GM23338 (cell line): ENCODE measurements around the gene TNFSF12. TPM values are rescaled to one million over a fixed set of nuclear protein-coding genes. Genes with fewer than 3 reads are reported as not detected.

Experiments
- polyA plus RNA-seq: library from polyadenylated mRNA; unstranded; fragments of >200 nt; fragmentation: Nextera tagmentation; extraction: Ambion mirVana; gene quantifications from 2 replicates; pipeline ENCODE4 v1.2.1, GENCODE V29; 2016
- small RNA-seq: library from RNA; depleted of rRNA; stranded (forward); fragments of <200 nt; gene quantifications from one replicate; pipeline ENCODE3, GENCODE V24; 2014; ENCODE audit warnings: low replicate concordance
- total RNA-seq: library from RNA; depleted of rRNA; stranded (reverse); fragments of >200 nt; shearing (Covaris generic); gene quantifications from 2 replicates; pipeline ENCODE4 v1.2.3, GENCODE V29; 2014; rRNA removed

The TNFSF12 gene
- total and polyA plus RNA-seq, 2 experiments from 2014 or later, result 3.5 to 6.0 TPM

Small RNA genes lying within 50 kb of the gene (small RNA-seq; reads per million reads assigned to genes)
- gene CD68 (not detected), gene RF00019 (not detected), gene SNORA48 (not detected), gene SNORD10 (not detected)

Other genes with a start within 250 kb of the TNFSF12 start
Only the 30 nearest of the 32 such genes appear.
- 36.8 and 42.3 TPM in 2 replicates for gene NEURL4, start 219.7 kb upstream of the TNFSF12 start, total RNA-seq
- gene NEURL4, start 219.7 kb upstream of the TNFSF12 start, polyA plus RNA-seq, result 6.3 and 6.7 TPM in 2 replicates
- gene ACAP1, start 212.5 kb upstream of the TNFSF12 start, total RNA-seq, result 30.7 and 35.8 TPM in 2 replicates
- gene ACAP1, start 212.5 kb upstream of the TNFSF12 start, polyA plus RNA-seq, result 40.1 and 43.9 TPM in 2 replicates
- gene KCTD11, start 196.9 kb upstream of the TNFSF12 start, total RNA-seq, result 7.7 and 8.8 TPM in 2 replicates
- 2.2 and 2.3 TPM in 2 replicates for gene KCTD11, start 196.9 kb upstream of the TNFSF12 start, polyA plus RNA-seq
- gene TMEM95, start 193.9 kb upstream of the TNFSF12 start, total RNA-seq, result not detected in 2 replicates
- gene TMEM95, start 193.9 kb upstream of the TNFSF12 start, polyA plus RNA-seq, result not detected in 2 replicates
- 8.9 and 15.0 TPM in 2 replicates for gene TNK1, start 168.0 kb upstream of the TNFSF12 start, total RNA-seq
- gene TNK1, start 168.0 kb upstream of the TNFSF12 start, polyA plus RNA-seq, result 6.1 TPM in 2 replicates
- 34.3 and 41.7 TPM in 2 replicates for gene PLSCR3, start 154.5 kb upstream of the TNFSF12 start, total RNA-seq
- gene PLSCR3, start 154.5 kb upstream of the TNFSF12 start, polyA plus RNA-seq, result 29.5 and 30.0 TPM in 2 replicates
- 127 and 138 TPM in 2 replicates for gene TMEM256, start 145.0 kb upstream of the TNFSF12 start, total RNA-seq
- 197 and 227 TPM in 2 replicates for gene TMEM256, start 145.0 kb upstream of the TNFSF12 start, polyA plus RNA-seq
- gene NLGN2, start 141.2 kb upstream of the TNFSF12 start, total RNA-seq, result 26.8 and 38.7 TPM in 2 replicates
- 14.4 TPM in 2 replicates for gene NLGN2, start 141.2 kb upstream of the TNFSF12 start, polyA plus RNA-seq
- gene SPEM1, start 128.7 kb upstream of the TNFSF12 start, total RNA-seq, result not detected in 2 replicates
- not detected in 2 replicates for gene SPEM1, start 128.7 kb upstream of the TNFSF12 start, polyA plus RNA-seq
- not detected in 2 replicates for gene SPEM2, start 123.4 kb upstream of the TNFSF12 start, total RNA-seq
- gene SPEM2, start 123.4 kb upstream of the TNFSF12 start, polyA plus RNA-seq, result not detected in 2 replicates
- not detected in 2 replicates for gene SPEM3, start 120.2 kb upstream of the TNFSF12 start, total RNA-seq
- gene SPEM3, start 120.2 kb upstream of the TNFSF12 start, polyA plus RNA-seq, result not detected in 2 replicates
- 15.1 and 23.2 TPM in 2 replicates for gene TMEM102, start 113.6 kb upstream of the TNFSF12 start, total RNA-seq
- gene TMEM102, start 113.6 kb upstream of the TNFSF12 start, polyA plus RNA-seq, result 6.1 and 6.4 TPM in 2 replicates
- 16.6 TPM in 2 replicates for gene FGF11, start 109.5 kb upstream of the TNFSF12 start, total RNA-seq
- 11.1 and 13.3 TPM in 2 replicates for gene FGF11, start 109.5 kb upstream of the TNFSF12 start, polyA plus RNA-seq
- gene CHRNB1, start 104.0 kb upstream of the TNFSF12 start, total RNA-seq, result 11.2 and 12.0 TPM in 2 replicates
- gene CHRNB1, start 104.0 kb upstream of the TNFSF12 start, polyA plus RNA-seq, result 10.0 and 11.1 TPM in 2 replicates
- gene ZBTB4, start 69.4 kb upstream of the TNFSF12 start, total RNA-seq, result 6.9 and 11.2 TPM in 2 replicates
- gene ZBTB4, start 69.4 kb upstream of the TNFSF12 start, polyA plus RNA-seq, result 3.6 and 4.2 TPM in 2 replicates
- not detected in 2 replicates for gene SLC35G6, start 67.6 kb upstream of the TNFSF12 start, total RNA-seq
- 0.16 TPM in 1 of 2 replicates, not detected in the other for gene SLC35G6, start 67.6 kb upstream of the TNFSF12 start, polyA plus RNA-seq
- gene POLR2A, start 64.7 kb upstream of the TNFSF12 start, total RNA-seq, result 136 and 151 TPM in 2 replicates
- 56.8 and 58.1 TPM in 2 replicates for gene POLR2A, start 64.7 kb upstream of the TNFSF12 start, polyA plus RNA-seq
- gene TNFSF13, start 9.7 kb downstream of the TNFSF12 start, total RNA-seq, result 1.5 TPM in 1 of 2 replicates, not detected in the other
- 1.9 and 2.2 TPM in 2 replicates for gene TNFSF13, start 9.7 kb downstream of the TNFSF12 start, polyA plus RNA-seq
- 125 and 138 TPM in 2 replicates for gene SENP3, start 12.9 kb downstream of the TNFSF12 start, total RNA-seq
- gene SENP3, start 12.9 kb downstream of the TNFSF12 start, polyA plus RNA-seq, result 5.5 and 6.5 TPM in 2 replicates
- 0.62 TPM in 1 of 2 replicates, not detected in the other for gene CD68, start 30.6 kb downstream of the TNFSF12 start, total RNA-seq
- not detected in 2 replicates for gene CD68, start 30.6 kb downstream of the TNFSF12 start, polyA plus RNA-seq
- gene MPDU1, start 34.8 kb downstream of the TNFSF12 start, total RNA-seq, result 196 and 216 TPM in 2 replicates
- 65.1 and 65.8 TPM in 2 replicates for gene MPDU1, start 34.8 kb downstream of the TNFSF12 start, polyA plus RNA-seq
- 23.6 and 43.0 TPM in 2 replicates for gene SOX15, start 41.0 kb downstream of the TNFSF12 start, total RNA-seq
- gene SOX15, start 41.0 kb downstream of the TNFSF12 start, polyA plus RNA-seq, result 29.9 and 37.7 TPM in 2 replicates
- gene FXR2, start 65.8 kb downstream of the TNFSF12 start, total RNA-seq, result 20.3 and 24.4 TPM in 2 replicates
- gene FXR2, start 65.8 kb downstream of the TNFSF12 start, polyA plus RNA-seq, result 8.6 and 10.9 TPM in 2 replicates
- 52.7 and 56.7 TPM in 2 replicates for gene SAT2, start 78.8 kb downstream of the TNFSF12 start, total RNA-seq
- gene SAT2, start 78.8 kb downstream of the TNFSF12 start, polyA plus RNA-seq, result 69.4 and 74.4 TPM in 2 replicates
- gene SHBG, start 81.1 kb downstream of the TNFSF12 start, total RNA-seq, result 0.38 and 0.66 TPM in 2 replicates
- 0.48 and 0.90 TPM in 2 replicates for gene SHBG, start 81.1 kb downstream of the TNFSF12 start, polyA plus RNA-seq
- 11.2 and 14.9 TPM in 2 replicates for gene ATP1B2, start 101.9 kb downstream of the TNFSF12 start, total RNA-seq
- gene ATP1B2, start 101.9 kb downstream of the TNFSF12 start, polyA plus RNA-seq, result 33.1 and 35.3 TPM in 2 replicates
- gene TP53, start 138.4 kb downstream of the TNFSF12 start, total RNA-seq, result 154 and 178 TPM in 2 replicates
- 119 and 138 TPM in 2 replicates for gene TP53, start 138.4 kb downstream of the TNFSF12 start, polyA plus RNA-seq
- gene WRAP53, start 139.4 kb downstream of the TNFSF12 start, total RNA-seq, result 27.1 and 28.1 TPM in 2 replicates
- gene WRAP53, start 139.4 kb downstream of the TNFSF12 start, polyA plus RNA-seq, result 33.3 and 33.5 TPM in 2 replicates
- gene EFNB3, start 156.1 kb downstream of the TNFSF12 start, total RNA-seq, result 7.7 and 11.5 TPM in 2 replicates
- 4.2 and 4.5 TPM in 2 replicates for gene EFNB3, start 156.1 kb downstream of the TNFSF12 start, polyA plus RNA-seq
- 0.16 and 0.38 TPM in 2 replicates for gene DNAH2, start 168.7 kb downstream of the TNFSF12 start, total RNA-seq
- gene DNAH2, start 168.7 kb downstream of the TNFSF12 start, polyA plus RNA-seq, result not detected in 2 replicates